Caki2 (cell line): ENCODE results near the gene SSH2. TPM values are rescaled to one million over a fixed set of nuclear protein-coding genes. Genes with fewer than 3 reads are reported as not detected.

Experiments
- DNase-seq: peaks from one replicate; pipeline ENCODE4 v3.0.0-alpha.2; 2015; ENCODE audit warnings: low read depth
- in situ Hi-C: cut with HindIII; loops from 2 replicates; pipeline ENCODE4 v1.10.0; 2016; ENCODE audit warnings: low sequenced_read_pairs, low pct_unique_long_range_greater_than_20kb, mixed read lengths
- total RNA-seq: library from RNA; depleted of rRNA; stranded (reverse); fragments of >200 nt; shearing (Covaris generic); gene quantifications from 2 replicates; pipeline ENCODE4 v1.2.3, GENCODE V29; 2014; ENCODE audit warnings: low replicate concordance

The SSH2 gene
- total RNA-seq, 1 experiment from 2014 or later, result 28.6 TPM

DNA sequence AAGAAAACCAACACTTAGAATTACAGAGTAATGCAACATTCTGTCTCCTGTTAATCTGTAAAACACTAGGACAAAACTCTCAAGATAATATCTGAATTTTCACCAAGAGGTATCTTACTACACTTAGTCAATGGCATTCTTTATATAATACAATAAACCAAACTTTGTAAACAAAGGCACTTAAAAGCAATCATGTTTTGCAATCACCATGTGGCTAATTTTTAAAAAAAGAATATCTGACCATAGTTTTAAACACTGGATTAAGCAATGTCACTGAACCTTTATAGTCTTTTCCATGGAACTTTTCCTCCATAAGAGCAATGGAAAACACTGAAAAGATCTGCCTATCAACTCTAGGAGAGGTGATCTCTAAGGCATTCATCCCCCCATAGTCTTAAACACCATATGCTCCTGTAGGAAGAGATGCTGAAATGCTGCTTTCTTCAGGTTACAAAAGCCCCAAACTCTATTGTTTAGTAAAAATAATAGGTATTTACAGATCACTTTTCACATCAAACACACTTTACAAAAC is 163.2 kb downstream of the SSH2 start:
- in situ Hi-C loops, result loop anchor here (25.0 kb wide), 1 partner anchor 105 kb away; no protein-coding TSS in a partner anchor
- no peak for DNase-seq

GRCh38 chr17:29764748-29765147 is 165.3 kb downstream of the SSH2 start:
- in situ Hi-C loops, result loop anchor here (25.0 kb wide), 1 partner anchor 102 kb away; no protein-coding TSS in a partner anchor
- no peak for DNase-seq

DNA sequence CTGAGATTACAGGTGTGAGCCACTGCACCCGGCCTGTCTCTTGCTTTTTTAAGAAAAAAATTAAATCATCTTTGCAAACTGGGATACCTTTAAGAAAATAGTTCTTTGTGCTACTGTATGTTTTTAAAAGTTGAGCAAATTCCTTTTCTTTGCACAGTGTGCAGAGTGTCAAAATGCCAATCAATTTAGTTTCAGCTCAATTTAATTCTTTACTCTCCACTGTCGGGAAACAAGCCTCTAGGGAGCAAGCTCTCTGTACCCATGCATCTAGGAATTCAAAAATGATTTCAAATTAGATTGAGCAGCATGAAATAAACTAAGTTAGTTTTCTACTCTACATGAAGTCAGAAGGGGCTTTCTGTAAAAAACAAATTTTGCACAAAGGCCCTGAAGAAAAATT is 165.8 kb downstream of the SSH2 start:
- in situ Hi-C loops, result loop anchor here (25.0 kb wide), 1 partner anchor 102 kb away; no protein-coding TSS in a partner anchor
- DNase-seq, result no peak

DNA sequence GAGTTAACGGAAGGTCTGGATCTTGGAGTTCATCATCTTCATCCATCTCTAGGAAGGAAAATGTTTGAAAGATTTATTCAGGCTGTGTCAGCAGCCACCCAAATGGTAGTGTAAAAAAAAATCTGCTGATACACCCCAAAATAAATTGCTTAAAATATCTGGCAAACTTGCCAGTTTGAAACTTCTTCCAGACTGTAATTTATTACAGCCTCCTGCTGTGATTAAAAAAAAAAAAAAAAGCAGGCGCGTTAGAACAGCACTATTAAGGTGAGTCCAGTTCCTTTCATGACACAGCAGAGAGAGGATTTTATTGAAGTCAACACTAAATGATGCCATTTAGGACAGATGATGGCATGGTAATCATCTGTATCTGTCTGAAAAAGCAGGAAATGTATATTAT is 166.8 kb downstream of the SSH2 start:
- in situ Hi-C loops, result loop anchor here (25.0 kb wide), 1 partner anchor 101 kb away; no protein-coding TSS in a partner anchor
- no peak for DNase-seq

DNA sequence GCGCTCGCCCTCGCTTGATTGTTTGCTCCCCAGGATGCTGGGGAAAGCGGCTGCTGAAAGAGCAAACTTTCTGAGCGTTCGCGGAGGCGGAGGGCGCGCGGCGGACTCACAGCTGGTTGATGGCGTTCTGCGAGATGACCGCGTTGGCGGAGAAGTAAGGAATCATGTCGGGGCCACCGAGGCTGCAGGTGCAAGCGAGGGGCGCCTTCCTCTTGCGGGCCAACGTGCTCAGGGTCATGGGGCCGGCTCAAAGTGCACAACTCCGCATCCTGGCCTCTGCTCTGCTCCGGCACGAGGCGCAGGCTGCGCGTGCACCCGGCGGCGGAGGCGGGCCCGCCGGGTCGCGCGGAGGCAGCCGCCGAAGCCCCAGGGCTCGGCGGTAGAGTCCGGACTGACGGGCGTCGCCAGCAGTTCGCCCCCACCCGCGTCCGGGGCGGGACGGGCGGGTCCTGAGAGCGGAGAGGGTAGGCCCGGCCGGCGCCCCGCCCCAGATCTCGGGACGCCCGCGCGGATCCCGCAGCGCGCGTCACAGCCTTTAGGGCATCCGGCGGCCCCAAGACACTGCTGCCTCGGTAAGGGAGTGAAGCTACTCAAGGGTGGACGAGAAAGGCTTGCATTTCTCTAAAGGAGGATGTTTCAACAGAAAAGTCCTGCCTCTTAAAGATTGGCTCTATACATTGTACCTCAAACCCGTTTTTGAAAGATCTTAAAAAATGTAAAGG is 168.8 kb downstream of the SSH2 start:
- in situ Hi-C loops, result loop anchor here (25.0 kb wide), 1 partner anchor 99 kb away; no protein-coding TSS in a partner anchor

DNA sequence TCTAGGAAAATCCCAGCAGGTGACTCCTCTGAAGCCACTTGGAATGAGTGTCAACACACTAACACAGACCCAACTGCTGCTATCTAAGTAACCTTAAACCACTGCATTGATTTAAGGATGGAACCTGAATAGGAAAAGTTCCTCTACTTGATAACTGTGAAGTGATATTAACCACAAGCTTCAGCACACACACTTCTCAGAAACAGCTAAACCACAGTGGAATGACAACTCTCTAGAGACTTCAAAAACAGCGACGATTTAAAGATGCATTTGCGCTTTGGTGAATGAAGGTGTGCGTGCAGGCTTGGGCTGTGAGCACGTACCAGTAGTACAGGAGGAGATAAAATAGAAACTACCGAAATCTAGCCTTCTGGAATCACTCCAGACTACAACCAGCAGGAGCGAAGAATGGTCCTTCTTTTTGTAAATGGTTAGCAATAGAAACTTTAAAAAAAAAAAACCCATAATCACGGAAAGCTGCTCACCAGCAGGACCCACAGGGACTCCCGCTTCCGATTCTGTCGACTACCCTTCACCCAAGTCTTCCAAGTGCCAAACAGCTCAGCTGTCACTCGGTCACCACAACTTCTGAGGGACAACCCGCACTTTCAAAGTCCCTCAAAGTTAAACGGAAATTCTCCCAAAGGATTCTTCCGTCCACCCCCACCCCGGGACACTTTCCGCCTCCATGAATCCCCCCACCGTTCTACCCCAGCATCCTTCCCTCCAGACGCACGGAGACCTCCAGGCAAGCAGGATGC is 169.6 kb downstream of the SSH2 start:
- peak; percentile 49 for DNase-seq
- in situ Hi-C loops, result loop anchor here (25.0 kb wide), 1 partner anchor 98 kb away; no protein-coding TSS in a partner anchor

More for the DNA sequence above, 168.8 kb downstream of the SSH2 start:
- DNase-seq, result peak; percentile 93

DNA sequence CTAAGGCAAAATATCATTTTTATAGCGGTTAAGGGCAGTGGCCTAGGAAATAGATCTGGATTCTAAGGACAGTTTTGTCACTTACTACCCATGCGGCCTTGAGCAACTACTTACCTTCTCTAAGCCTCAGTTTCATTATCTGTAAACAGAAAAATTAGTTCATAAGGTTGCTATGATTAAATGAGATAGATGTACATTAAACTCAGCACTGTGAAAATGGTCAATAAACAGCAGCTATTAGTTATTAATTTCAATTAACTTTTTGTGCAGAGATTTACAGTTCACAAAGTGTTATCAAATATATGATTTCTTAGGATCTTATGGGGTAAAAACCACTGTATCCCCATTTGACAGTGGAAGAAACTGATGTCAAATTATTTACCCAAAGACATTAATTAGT is 171.8 kb downstream of the SSH2 start:
- in situ Hi-C loops, result loop anchor here (25.0 kb wide), 1 partner anchor 96 kb away; no protein-coding TSS in a partner anchor
- DNase-seq, result no peak

DNA sequence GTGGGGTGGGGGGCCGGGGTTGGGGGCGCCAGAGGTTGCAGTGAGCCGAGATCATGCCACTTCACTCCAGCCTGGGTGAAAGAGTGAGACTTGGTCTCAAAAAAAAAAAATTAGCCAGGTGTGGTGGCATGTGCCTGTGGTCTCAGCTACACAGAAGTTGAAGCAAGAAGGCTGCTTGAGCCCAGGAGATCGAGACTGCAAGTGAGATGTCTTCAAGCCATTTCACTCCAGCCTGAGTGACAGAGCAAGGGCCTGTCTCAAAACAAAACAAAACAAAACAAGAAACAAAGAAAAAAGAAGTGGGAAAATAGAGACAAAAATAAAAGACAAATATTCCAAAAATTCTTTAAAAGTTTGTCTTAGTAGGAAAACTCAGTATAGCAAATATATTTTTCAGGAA is 172.2 kb downstream of the SSH2 start:
- no peak for DNase-seq
- in situ Hi-C loops, result loop anchor here (25.0 kb wide), 1 partner anchor 95 kb away; no protein-coding TSS in a partner anchor

DNA sequence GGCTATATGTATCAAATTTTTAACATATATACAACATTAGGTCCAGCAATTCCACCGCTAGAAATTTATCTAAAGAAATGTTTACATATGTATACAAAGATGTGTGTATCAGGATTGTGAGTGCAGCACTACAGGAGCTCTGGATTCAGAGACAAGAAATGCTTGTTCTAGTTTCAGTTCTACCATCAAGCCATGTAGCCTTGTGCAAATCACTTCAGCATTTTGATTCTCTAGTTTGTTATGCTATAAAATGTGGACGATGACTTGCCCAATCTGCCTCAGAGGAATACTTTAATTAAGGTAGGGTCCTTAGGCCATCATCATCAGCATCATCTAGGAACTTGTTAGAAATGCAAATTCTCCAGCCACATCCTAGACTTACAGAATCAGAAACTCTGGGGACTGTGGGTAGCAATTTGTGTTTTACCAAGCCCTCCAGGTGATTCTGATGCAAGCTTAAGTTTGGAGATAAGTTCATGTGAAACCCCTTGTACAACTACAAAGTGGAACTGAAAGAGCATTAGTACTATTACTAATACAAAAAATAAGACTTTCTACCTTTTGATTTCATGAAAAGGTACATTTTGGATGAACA is 176.1 kb downstream of the SSH2 start:
- in situ Hi-C loops, result loop anchor here (25.0 kb wide), 1 partner anchor 92 kb away; no protein-coding TSS in a partner anchor
- no peak for DNase-seq

GRCh38 chr17:29749045-29749825 is 180.8 kb downstream of the SSH2 start:
- in situ Hi-C loops, result no loop called here
- peak; percentile 51 for DNase-seq

DNA sequence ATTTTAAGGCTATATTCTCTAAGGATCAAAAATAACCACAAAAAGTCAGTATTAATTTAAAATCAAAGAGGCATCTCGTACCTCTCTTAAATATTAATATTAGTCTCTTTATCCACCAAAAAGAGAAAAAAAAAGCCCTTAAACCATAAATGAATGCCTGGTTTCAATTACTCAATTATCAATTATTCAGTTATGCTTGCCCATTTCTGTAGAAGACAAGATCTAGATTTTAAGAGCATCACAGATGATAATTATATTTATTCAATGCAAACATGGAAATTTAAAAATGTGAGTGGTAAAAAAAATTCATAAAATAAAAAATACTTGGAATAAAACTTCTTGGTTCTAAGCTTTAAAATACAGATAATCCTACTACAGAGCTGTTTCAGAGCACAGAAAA is 181.6 kb downstream of the SSH2 start:
- no peak for DNase-seq
- in situ Hi-C loops, result no loop called here

GRCh38 chr17:29747660-29748059 is 182.4 kb downstream of the SSH2 start:
- in situ Hi-C loops, result no loop called here
- no peak for DNase-seq

GRCh38 chr17:29746669-29747068 is 183.4 kb downstream of the SSH2 start:
- in situ Hi-C loops, result no loop called here
- DNase-seq, result no peak

DNA sequence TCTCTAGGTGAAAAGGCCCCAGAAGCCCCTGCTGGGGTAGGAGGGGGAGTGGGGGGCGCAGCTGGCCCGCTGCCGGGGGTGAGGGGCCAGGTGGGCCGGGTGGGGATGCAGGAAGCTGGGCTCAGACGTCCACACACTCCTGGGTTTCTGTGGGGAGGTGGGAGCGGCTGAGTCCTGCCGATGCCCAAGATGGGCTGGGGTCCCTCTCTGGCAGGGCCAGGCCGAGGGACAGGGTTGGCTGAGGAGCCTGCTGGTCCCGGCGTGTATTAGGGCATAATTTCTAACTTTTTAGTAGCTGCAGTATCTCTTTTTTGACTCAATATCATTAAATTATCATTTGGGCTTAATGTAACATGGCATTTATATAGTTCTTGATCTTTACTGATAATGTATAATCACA is 185.9 kb downstream of the SSH2 start:
- no peak for DNase-seq
- in situ Hi-C loops, result no loop called here

DNA sequence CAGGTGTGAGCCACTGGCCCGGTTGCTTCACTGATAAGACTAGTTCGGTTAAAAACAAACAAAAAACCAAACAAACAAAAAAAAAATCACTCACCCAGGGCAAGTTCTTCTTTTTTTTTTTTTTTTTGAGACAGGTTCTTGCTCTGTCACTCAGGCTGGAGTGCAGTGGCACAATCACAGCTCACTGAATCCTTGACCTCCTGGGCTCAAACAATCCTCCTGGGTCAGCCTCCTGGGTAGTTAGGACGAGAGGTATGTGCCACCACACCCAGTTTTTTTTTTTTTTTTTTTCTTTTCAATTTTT is 187.9 kb downstream of the SSH2 start:
- peak; percentile 55 for DNase-seq
- in situ Hi-C loops, result no loop called here

GRCh38 chr17:29740017-29740416 is 190.0 kb downstream of the SSH2 start:
- in situ Hi-C loops, result no loop called here
- no peak for DNase-seq

DNA sequence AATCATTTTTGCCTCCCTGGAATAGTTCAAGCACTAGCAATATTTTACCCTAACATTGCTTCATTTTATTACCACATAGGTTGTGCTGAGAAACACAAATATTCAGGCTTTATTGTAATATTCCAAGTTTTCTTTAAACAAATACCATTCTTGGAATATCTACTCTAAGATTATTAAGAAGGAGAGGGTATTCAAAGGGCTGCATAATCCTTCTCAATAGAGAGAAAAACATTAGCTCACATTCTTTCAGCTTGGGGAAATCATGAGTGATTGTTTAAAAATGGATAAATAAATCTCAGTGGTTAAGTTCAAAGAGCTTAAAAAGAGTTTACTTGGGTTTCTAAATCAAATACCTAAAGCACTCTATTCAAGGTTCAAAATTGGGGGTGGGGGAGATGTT is 195.4 kb downstream of the SSH2 start:
- DNase-seq, result no peak
- in situ Hi-C loops, result no loop called here

DNA sequence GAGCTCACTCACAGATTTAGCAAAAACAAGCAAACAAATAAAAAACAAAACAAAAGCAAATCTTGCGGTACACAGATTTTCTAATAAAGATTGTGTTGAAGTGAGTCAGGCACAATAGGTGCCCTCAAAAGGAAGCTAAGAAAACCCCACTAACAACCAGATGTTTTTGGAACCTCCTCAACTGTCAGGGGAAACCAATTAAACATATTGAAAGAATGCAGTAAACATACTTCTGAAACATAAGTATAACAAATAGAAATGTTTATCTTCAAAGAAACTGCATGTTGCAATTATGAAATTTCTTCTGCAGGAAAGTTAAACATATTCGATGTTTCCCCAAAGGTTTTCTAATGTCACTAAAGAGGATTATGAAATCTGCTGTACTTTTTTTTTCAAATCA is 196.9 kb downstream of the SSH2 start:
- DNase-seq, result no peak
- in situ Hi-C loops, result no loop called here
